DOHH2 (cell line): ENCODE measurements around the gene ANXA2.

ENCODE experiments used
- CTCF ChIP-seq: fragments of 200-600 bp; sonication (generic); IDR thresholded peaks from one replicate; pipeline ENCODE4 v1.5.1; 2014; ENCODE audit warnings: antibody characterized with exemption, mild to moderate bottlenecking, low read depth, low read length; ENCODE audit not compliant: poor library complexity, severe bottlenecking
- EZH2phosphoT487 ChIP-seq: fragments of 200-600 bp; sonication (generic); IDR thresholded peaks from 2 replicates; pipeline ENCODE4 v1.6.1; 2017; ENCODE audit warnings: borderline replicate concordance, mild to moderate bottlenecking, antibody characterized with exemption, low read length, moderate library complexity, mixed read lengths

GRCh38 chr15:60371175-60372051 is 26.4 kb downstream of the ANXA2 start:
- no peak for TF ChIP-seq CTCF
- no peak for TF ChIP-seq EZH2phosphoT487
